ENCODE measurements around the gene PTPN14.
A peak's percentile ranks its signal among the peaks of the same experiment; 100 is the strongest.

PTPN14 gene

GRCh38 chr1:214360116-214360515 lies 191.3 kb downstream of the PTPN14 start:
- DNase-seq (ENCODE audit: low spot score in 2 of 2) = no peak
- H3K36me3 ChIP-seq (replicated peaks) = peaks cover 7% of the 10 kb centered on the region
- in situ Hi-C loops (cut with MboI; ENCODE audit: low sequenced_read_pairs) = no loop called here
- H3K4me3 ChIP-seq = no peak overlapping the region
- H3K9me3 ChIP-seq = no peaks in the 10 kb centered on the region
- no peaks in the 10 kb centered on the region for H3K27me3 ChIP-seq (ENCODE audit: low read depth)
- H3K4me1 ChIP-seq = peaks cover 5% of the 10 kb centered on the region

DNA sequence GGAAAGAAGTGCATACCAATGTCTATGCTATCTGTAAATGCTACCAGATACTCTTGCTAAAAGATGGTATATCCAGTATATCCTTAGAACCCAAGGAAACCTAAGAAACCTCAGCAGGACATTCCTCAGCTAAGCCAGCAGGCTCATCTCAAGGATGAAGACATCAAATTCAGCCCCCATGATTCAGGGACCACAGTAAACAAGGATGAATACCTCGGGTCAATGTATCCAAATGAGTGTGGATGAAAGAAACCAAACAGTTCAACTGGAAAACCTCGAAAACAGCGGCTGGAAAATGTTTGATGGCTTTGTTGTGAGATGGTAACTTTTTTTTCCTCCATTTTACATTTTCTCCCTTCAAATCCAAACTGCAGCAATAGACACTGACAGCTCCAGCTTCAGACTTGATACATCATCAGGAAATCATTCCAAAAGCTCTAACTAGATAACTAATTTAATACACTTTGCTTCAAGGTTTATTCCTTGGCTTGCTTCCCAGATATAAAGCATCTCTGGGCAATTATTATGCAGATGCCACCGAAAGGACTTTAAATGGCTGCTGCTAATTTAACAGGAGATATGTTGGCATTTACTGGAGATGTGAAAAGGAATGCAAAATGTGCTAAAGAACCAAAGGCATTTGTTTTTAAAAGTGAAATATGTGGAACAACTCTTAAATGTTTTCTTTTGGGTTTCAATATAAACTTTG lies 196.8 kb downstream of the PTPN14 start:
- H3K36me3 ChIP-seq (replicated peaks) = 0 out of 2 replicates have a peak, but pooled peaks cover 3% of the 10 kb centered on the region
- no peaks in the 10 kb centered on the region for H3K27me3 ChIP-seq (ENCODE audit: low read depth)

GRCh38 chr1:214352838-214353237 lies 198.6 kb downstream of the PTPN14 start:
- Histone ChIP-seq H3K27me3 (ENCODE audit: low read depth) (no peaks in the 10 kb centered on the region), H3K4me1 (peaks cover 17% of the 10 kb centered on the region), H3K4me3 (no peak overlapping the region), H3K36me3 (replicated peaks) (peaks cover 4% of the 10 kb centered on the region; the same call in 1 of the 2 replicates), H3K9me3 (no peaks in the 10 kb centered on the region)
- in situ Hi-C loops (cut with MboI; ENCODE audit: low sequenced_read_pairs) = no loop called here
- DNase-seq (ENCODE audit: low spot score in 2 of 2) = no peak

More for the DNA sequence above, 196.8 kb downstream of the PTPN14 start:
- DNase-seq (ENCODE audit: low spot score in 2 of 2) = peak in 1 of 2 experiments; percentile 76
- H3K4me3 ChIP-seq = no peak overlapping the region
- no peaks in the 10 kb centered on the region for H3K9me3 ChIP-seq
- in situ Hi-C loops (cut with MboI; ENCODE audit: low sequenced_read_pairs) = no loop called here
- peaks cover 17% of the 10 kb centered on the region for H3K4me1 ChIP-seq

DNA sequence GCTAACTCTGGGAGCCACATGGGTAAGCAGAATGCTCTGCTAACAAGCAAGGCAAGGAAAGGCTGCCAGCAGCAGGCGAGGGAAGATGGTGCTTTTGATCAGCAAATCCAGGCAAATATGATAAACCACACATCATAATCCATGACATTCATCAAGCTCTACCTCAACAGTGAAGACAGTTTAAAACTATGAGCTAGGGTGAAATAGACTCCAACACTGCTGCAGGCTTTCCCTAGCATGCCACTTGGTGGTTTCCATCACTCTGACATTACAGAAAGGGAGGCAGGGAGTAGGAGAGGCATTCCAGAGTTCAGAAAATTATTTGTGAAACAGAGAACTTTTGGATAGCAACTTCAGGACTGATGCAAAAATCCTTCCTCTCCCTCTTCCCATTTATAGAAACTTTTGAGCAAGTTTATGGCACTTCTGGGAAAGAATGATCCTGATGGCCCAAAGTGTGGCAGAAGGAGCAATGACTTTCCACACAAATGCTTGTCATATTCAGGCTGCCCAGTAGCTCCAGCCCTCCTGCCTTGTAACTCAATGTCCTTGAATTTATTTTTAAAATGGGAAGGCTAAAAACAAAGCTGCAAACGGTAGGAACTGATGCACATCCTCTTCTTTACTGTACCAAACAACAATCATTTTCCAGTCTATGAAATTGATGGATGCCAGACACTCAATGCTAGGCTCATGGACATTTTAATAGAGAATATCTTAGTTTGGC lies 199.7 kb downstream of the PTPN14 start:
- Histone ChIP-seq H3K27me3 (ENCODE audit: low read depth) (no peaks in the 10 kb centered on the region), H3K4me1 (peaks cover 17% of the 10 kb centered on the region), H3K9me3 (no peaks in the 10 kb centered on the region), H3K4me3 (no peak overlapping the region), H3K36me3 (replicated peaks) (peaks cover 6% of the 10 kb centered on the region; the same call in 1 of the 2 replicates)
- in situ Hi-C loops (cut with MboI; ENCODE audit: low sequenced_read_pairs) = no loop called here
- DNase-seq (ENCODE audit: low spot score in 2 of 2) = no peak

- DNase-seq (ENCODE audit: low spot score in 2 of 2) = peak in 1 of 2 experiments; percentile 20
- Histone ChIP-seq H3K4me3 (no peak overlapping the region), H3K4me1 (peaks cover 8% of the 10 kb centered on the region), H3K9me3 (no peaks in the 10 kb centered on the region), H3K27me3 (ENCODE audit: low read depth) (no peaks in the 10 kb centered on the region), H3K36me3 (replicated peaks) (peaks cover 3% of the 10 kb centered on the region; the same call in 1 of the 2 replicates)
- in situ Hi-C loops (cut with MboI; ENCODE audit: low sequenced_read_pairs) = loop anchor here (25.0 kb wide), 1 partner anchor 1188 kb away; no protein-coding TSS in a partner anchor
These were observed 201.6 kb downstream of the PTPN14 start for GRCh38 chr1:214349781-214350180.

GRCh38 chr1:214349008-214349407 lies 202.4 kb downstream of the PTPN14 start:
- Histone ChIP-seq H3K27me3 (ENCODE audit: low read depth) (no peaks in the 10 kb centered on the region), H3K4me1 (peaks cover 4% of the 10 kb centered on the region), H3K9me3 (no peaks in the 10 kb centered on the region), H3K4me3 (no peak overlapping the region), H3K36me3 (replicated peaks) (peaks cover 3% of the 10 kb centered on the region; the same call in 1 of the 2 replicates)
- no peak for DNase-seq (ENCODE audit: low spot score in 2 of 2)
- in situ Hi-C loops (cut with MboI; ENCODE audit: low sequenced_read_pairs) = loop anchor here (25.0 kb wide), 1 partner anchor 1188 kb away; no protein-coding TSS in a partner anchor

GRCh38 chr1:214344897-214345296 lies 206.5 kb downstream of the PTPN14 start:
- Histone ChIP-seq H3K36me3 (replicated peaks) (peaks cover 3% of the 10 kb centered on the region; the same call in 1 of the 2 replicates), H3K9me3 (no peaks in the 10 kb centered on the region), H3K4me1 (peaks cover 7% of the 10 kb centered on the region), H3K4me3 (no peak overlapping the region), H3K27me3 (ENCODE audit: low read depth) (no peaks in the 10 kb centered on the region)
- no peak for DNase-seq (ENCODE audit: low spot score in 2 of 2)
- in situ Hi-C loops (cut with MboI; ENCODE audit: low sequenced_read_pairs) = loop anchor here (25.0 kb wide), 1 partner anchor 1192 kb away; no protein-coding TSS in a partner anchor

GRCh38 chr1:214342525-214342924 lies 208.9 kb downstream of the PTPN14 start:
- in situ Hi-C loops (cut with MboI; ENCODE audit: low sequenced_read_pairs) = loop anchor here (25.0 kb wide), 1 partner anchor 1195 kb away; no protein-coding TSS in a partner anchor
- DNase-seq (ENCODE audit: low spot score in 2 of 2) = peak; percentile 22 to 28
- H3K4me3 ChIP-seq = no peak overlapping the region

GRCh38 chr1:214341932-214342331 lies 209.5 kb downstream of the PTPN14 start:
- peak in 1 of 2 experiments; percentile 39 for DNase-seq (ENCODE audit: low spot score in 2 of 2)
- Histone ChIP-seq H3K4me1 (peaks cover 15% of the 10 kb centered on the region), H3K9me3 (no peaks in the 10 kb centered on the region), H3K36me3 (replicated peaks) (no peaks in the 10 kb centered on the region), H3K27me3 (ENCODE audit: low read depth) (no peaks in the 10 kb centered on the region), H3K4me3 (no peak overlapping the region)
- in situ Hi-C loops (cut with MboI; ENCODE audit: low sequenced_read_pairs) = loop anchor here (25.0 kb wide), 1 partner anchor 1195 kb away; no protein-coding TSS in a partner anchor

More at GRCh38 chr1:214342525-214342924, 208.9 kb downstream of the PTPN14 start:
- Histone ChIP-seq H3K27me3 (ENCODE audit: low read depth) (no peaks in the 10 kb centered on the region), H3K36me3 (replicated peaks) (no peaks in the 10 kb centered on the region), H3K9me3 (no peaks in the 10 kb centered on the region), H3K4me1 (peaks cover 13% of the 10 kb centered on the region)

DNA sequence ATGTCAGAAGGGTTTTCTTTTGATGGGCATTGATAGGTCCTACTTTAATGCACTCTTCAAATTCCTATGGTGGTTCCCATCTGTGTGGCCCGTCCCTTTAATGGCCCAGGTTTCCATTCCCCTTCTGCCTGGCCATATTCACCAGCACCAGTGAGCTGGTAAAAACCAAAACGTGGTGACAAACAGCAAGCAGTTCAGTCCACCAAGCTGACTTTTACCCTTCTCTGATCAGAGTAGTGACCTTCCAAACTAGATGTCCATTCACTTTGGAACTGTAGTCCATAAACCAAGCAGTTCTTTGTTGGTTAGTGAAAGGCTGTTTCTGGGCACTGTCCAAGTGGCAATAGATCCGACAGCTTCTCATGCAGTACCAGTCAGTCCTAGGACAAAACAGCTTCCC lies 209.9 kb downstream of the PTPN14 start:
- in situ Hi-C loops (cut with MboI; ENCODE audit: low sequenced_read_pairs) = loop anchor here (25.0 kb wide), 1 partner anchor 1196 kb away; no protein-coding TSS in a partner anchor
- no peaks in the 10 kb centered on the region for H3K9me3 ChIP-seq
- no peaks in the 10 kb centered on the region for H3K36me3 ChIP-seq (replicated peaks)
- no peak overlapping the region for H3K4me3 ChIP-seq
- no peak for DNase-seq (ENCODE audit: low spot score in 2 of 2)
- no peaks in the 10 kb centered on the region for H3K27me3 ChIP-seq (ENCODE audit: low read depth)
- H3K4me1 ChIP-seq = peaks cover 15% of the 10 kb centered on the region

DNA sequence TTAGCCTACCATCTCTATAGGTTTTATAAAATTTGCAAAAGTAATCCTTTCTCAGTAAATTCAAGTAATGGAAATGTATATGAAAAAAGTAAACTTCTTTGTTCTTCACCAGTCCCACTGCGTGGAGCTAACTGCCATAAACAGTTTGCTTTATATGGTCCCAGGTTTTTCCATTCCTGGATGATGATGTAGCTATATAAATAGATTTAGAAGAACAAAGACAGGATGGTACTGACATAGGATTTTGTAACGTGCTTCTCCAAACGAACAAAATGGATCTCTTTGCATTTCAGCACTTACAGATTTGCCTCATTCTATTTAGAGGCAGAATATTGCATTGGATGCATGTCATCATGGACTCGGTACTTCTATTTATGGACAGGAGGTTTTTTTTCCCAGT lies 213.2 kb downstream of the PTPN14 start:
- no peak overlapping the region for H3K4me3 ChIP-seq
- peaks cover 15% of the 10 kb centered on the region for H3K4me1 ChIP-seq
- no peaks in the 10 kb centered on the region for H3K9me3 ChIP-seq
- H3K36me3 ChIP-seq (replicated peaks) = no peaks in the 10 kb centered on the region
- in situ Hi-C loops (cut with MboI; ENCODE audit: low sequenced_read_pairs) = loop anchor here (10.0 to 25.0 kb wide), 2 partner anchors 247 to 1199 kb away; no protein-coding TSS in a partner anchor
- DNase-seq (ENCODE audit: low spot score in 2 of 2) = no peak
- H3K27me3 ChIP-seq (ENCODE audit: low read depth) = no peaks in the 10 kb centered on the region

DNA sequence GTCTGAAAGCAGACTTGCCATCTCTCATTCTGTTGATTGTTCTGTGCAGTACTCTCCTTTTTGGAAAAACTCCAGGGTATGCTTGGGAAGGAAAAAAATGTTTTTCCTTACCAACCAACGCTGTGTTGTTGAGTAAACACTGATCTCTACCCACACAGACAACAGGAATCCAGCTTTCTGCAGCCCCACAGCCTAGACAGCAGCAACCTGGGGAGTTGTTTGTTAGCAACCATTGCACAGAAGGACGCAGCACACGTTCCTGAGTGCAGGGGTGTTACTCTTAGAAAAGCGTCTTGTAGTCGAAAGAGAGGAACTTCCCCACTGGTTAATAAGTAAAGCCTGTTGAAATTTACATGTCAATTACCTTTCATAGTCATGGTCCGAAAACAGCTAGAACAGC lies 213.9 kb downstream of the PTPN14 start:
- peak; percentile 25 to 33 for DNase-seq (ENCODE audit: low spot score in 2 of 2)
- Histone ChIP-seq H3K27me3 (ENCODE audit: low read depth) (no peaks in the 10 kb centered on the region), H3K9me3 (no peaks in the 10 kb centered on the region), H3K4me1 (peaks cover 10% of the 10 kb centered on the region), H3K36me3 (replicated peaks) (no peaks in the 10 kb centered on the region), H3K4me3 (no peak overlapping the region)
- in situ Hi-C loops (cut with MboI; ENCODE audit: low sequenced_read_pairs) = loop anchor here (10.0 to 25.0 kb wide), 2 partner anchors 247 to 1200 kb away; no protein-coding TSS in a partner anchor

GRCh38 chr1:214337015-214337414 lies 214.4 kb downstream of the PTPN14 start:
- H3K9me3 ChIP-seq = no peaks in the 10 kb centered on the region
- H3K27me3 ChIP-seq (ENCODE audit: low read depth) = no peaks in the 10 kb centered on the region
- DNase-seq (ENCODE audit: low spot score in 2 of 2) = no peak
- H3K36me3 ChIP-seq (replicated peaks) = no peaks in the 10 kb centered on the region
- in situ Hi-C loops (cut with MboI; ENCODE audit: low sequenced_read_pairs) = loop anchor here (10.0 to 25.0 kb wide), 2 partner anchors 248 to 1200 kb away; no protein-coding TSS in a partner anchor
- peaks cover 9% of the 10 kb centered on the region for H3K4me1 ChIP-seq
- no peak overlapping the region for H3K4me3 ChIP-seq

All from HAP-1 (cell line).